Central memory CD8-positive, alpha-beta T cell (primary cell): ENCODE measurements around the gene LDB3.

Experiments used
- ATAC-seq: fragments of 150-1000 bp; cut with Tn5 transposase; replicated peaks from 2 replicates; pipeline ENCODE4 v1.10.0; 2022; ENCODE audit warnings: mild to moderate bottlenecking, moderate FRiP score, moderate number of reproducible peaks; ENCODE audit not compliant: poor library complexity, severe bottlenecking; ENCODE audit errors: extremely low read depth
- DNase-seq, 2 donors: peaks; one replicate each; pipeline ENCODE4 v3.0.0; 2021; ENCODE audit warnings: low spot score in 2 of 2
- H3K27ac Mint-ChIP-seq: one replicate; pipeline ENCODE4 v1.8.0; 2022; ENCODE audit warnings: low read depth, mild to moderate bottlenecking, moderate library complexity, mixed read lengths
- H3K27me3 Mint-ChIP-seq: one replicate; pipeline ENCODE4 v1.8.0; 2022; ENCODE audit warnings: mixed read lengths
- H3K36me3 Mint-ChIP-seq: one replicate; pipeline ENCODE4 v1.8.0; 2022; ENCODE audit warnings: mild to moderate bottlenecking, moderate library complexity, mixed read lengths; ENCODE audit not compliant: insufficient read depth
- H3K4me1 Mint-ChIP-seq: one replicate; pipeline ENCODE4 v1.8.0; 2022; ENCODE audit warnings: mixed read lengths
- H3K4me3 Mint-ChIP-seq: one replicate; pipeline ENCODE4 v1.8.0; 2022; ENCODE audit warnings: mild to moderate bottlenecking, moderate library complexity, mixed read lengths
- H3K9me3 Mint-ChIP-seq: one replicate; pipeline ENCODE4 v1.8.0; 2022; ENCODE audit warnings: mixed read lengths

LDB3 gene

DNA sequence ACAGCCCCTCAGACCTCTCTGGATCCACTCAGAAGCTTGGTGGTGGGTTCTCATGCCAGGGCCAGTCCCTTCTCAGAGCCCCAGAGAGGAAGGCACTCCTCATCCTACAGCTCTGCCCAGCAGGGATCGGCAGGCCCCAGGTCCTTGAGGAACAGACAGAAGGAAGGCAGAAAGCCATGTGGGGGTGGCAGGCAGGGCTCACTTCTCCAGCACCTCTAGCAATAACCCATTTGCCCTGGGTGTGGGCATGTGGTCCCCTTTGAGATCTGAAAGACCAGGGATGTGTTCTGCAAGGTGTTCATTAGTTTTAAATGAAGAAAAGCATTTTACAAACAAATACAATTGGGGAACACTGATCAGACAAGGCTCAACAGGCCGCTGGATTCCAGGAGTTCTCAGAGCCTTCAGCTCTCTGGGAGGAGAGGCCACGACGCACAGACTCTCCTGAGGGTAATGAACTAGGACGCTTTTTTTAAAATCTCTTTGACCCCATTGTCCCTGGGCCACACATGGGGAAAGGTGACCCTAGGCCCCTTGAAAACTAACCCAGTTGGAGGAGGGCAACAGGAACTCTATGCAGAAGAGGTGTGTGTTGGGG is 40.6 kb downstream of the LDB3 start:
- ATAC-seq, result no peak

GRCh38 chr10:86709396-86710185 is 41.3 kb downstream of the LDB3 start:
- no peaks in the 10 kb centered on the region for H3K27me3 Mint-ChIP-seq

More for the DNA sequence above, 40.6 kb downstream of the LDB3 start:
- Mint-ChIP-seq H3K27ac (no peak overlapping the region), H3K4me1 (peaks cover 18% of the 10 kb centered on the region), H3K36me3 (peaks cover 12% of the 10 kb centered on the region), H3K4me3 (no peak overlapping the region), H3K27me3 (no peaks in the 10 kb centered on the region), H3K9me3 (no peaks in the 10 kb centered on the region)
- no peak for DNase-seq

DNA sequence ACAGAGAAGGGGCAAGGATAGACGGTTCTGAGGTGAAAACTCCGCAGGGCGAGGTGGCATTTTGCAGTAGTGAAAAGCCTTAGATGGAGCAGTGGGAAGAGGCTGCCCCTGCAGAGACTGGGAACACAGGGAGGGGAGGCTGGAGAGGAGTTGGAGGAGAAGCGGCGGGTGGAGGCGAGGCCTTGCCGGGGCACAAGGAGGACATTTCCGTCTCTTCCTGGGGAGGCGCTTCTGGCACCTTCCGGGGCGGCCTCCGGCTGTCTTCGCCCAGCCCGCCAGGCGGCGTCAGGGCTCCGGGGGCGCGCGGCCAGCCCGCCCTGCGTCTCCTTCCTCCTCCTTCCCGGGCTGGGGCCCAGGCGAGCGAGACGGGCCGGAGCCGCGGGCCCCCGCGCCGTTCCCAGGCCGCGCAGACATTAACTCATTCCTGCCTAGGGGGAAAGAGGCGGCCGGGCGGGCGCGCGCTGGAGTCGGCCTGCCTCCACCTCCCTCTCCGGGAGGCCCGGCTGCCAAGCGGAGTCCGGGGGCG is 42.7 kb downstream of the LDB3 start:
- Mint-ChIP-seq H3K4me1 (peaks cover 18% of the 10 kb centered on the region), H3K27ac (peak overlapping the region; percentile 97), H3K4me3 (peak overlapping the region; percentile 79), H3K9me3 (no peaks in the 10 kb centered on the region), H3K27me3 (no peaks in the 10 kb centered on the region), H3K36me3 (peaks cover 12% of the 10 kb centered on the region)
- ATAC-seq, result peak; percentile 89
- DNase-seq, result peak; percentile 72 to 78

More at GRCh38 chr10:86709396-86710185, 41.3 kb downstream of the LDB3 start:
- H3K27ac Mint-ChIP-seq, result peak overlapping the region; percentile 97
- H3K4me1 Mint-ChIP-seq, result peaks cover 18% of the 10 kb centered on the region
- H3K4me3 Mint-ChIP-seq, result peak overlapping the region; percentile 79
- DNase-seq (no peak), ATAC-seq (no peak)
- no peaks in the 10 kb centered on the region for H3K9me3 Mint-ChIP-seq
- peaks cover 12% of the 10 kb centered on the region for H3K36me3 Mint-ChIP-seq

DNA sequence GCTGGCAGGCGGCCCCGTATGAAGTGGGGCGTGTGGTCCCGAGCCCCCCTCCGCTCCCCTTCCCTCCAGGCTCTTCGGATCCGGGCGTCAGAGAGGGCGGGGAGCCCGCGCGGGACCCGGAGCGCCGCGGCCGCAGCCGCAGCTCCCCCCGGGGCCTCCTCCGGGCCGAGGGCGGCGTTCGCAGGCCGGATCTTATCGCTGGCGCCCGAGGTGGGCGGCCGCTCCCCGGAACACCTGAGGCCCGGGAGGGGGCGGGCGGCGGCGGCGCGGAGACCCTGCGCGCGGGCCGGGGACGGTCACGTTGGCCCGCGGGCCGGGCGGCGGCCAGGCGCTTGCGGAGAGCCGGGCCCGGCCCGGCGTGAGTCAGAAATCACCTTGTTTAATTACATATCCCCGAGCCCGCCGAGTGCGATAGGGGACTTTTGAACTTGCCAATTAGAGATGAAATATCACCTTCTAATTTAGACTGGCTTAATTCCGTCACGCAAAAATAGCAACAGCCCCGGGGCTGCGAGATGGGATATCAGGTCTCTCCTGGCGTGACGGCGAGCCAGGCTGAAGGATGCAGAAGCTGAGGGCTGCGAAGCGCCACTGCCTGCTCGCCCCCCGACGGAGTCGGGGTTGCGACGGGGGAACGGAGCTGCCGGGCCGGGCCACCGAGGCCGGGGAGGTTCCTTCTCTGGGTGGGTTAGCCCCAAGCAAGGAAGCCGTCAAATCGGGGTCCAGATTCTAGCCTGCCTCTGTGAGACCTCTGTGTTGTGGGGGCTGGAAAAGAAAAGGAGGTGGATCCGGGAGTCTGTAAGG is 43.4 kb downstream of the LDB3 start:
- peak; percentile 22 to 41 for DNase-seq
- H3K27me3 Mint-ChIP-seq, result no peaks in the 10 kb centered on the region

GRCh38 chr10:86712317-86712707 is 44.0 kb downstream of the LDB3 start:
- DNase-seq (no peak), ATAC-seq (no peak)
- Mint-ChIP-seq H3K4me3 (peak overlapping the region; percentile 79), H3K4me1 (peaks cover 18% of the 10 kb centered on the region), H3K27ac (peak overlapping the region; percentile 91), H3K36me3 (peaks cover 8% of the 10 kb centered on the region), H3K9me3 (no peaks in the 10 kb centered on the region), H3K27me3 (no peaks in the 10 kb centered on the region)

More for the DNA sequence above, 43.4 kb downstream of the LDB3 start:
- peaks cover 11% of the 10 kb centered on the region for H3K36me3 Mint-ChIP-seq
- H3K4me3 Mint-ChIP-seq, result peak overlapping the region; percentile 79
- ATAC-seq, result peak; percentile 53
- H3K9me3 Mint-ChIP-seq, result no peaks in the 10 kb centered on the region
- peak overlapping the region; percentile 91 for H3K27ac Mint-ChIP-seq
- H3K4me1 Mint-ChIP-seq, result peaks cover 18% of the 10 kb centered on the region

DNA sequence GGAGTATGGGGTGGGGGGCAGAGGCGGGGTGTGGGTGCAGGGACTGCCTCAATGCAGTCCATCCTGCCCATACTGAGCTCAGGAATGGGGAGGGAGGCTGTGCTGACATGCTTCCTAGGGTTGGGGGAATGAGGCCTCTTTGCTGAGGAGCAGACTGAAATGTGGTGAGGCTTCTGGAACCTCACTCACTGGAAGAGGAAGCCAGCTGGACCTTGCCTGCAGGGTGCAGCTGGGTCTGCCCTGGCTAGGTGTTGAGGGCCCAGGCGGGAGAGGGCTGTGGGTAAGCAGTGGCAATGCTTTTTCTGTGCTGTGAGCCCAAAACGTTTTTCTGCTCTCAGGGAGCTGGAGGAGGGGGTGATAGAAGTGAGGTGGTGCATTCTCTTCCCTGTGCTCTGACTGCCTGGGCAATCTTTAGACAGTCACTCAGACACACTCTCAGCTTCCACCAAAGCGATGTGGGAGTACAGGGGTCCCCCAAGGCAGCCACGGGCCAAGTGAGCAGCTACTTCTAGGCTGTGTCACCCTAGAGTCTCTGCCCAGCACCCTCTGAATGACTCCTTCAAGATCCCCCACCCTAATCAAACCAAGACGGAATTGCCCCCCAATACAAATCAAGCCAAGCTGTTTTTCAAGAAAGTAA is 47.0 kb downstream of the LDB3 start:
- Mint-ChIP-seq H3K27ac (no peak overlapping the region), H3K36me3 (peaks cover 8% of the 10 kb centered on the region), H3K9me3 (no peaks in the 10 kb centered on the region), H3K4me1 (peaks cover 13% of the 10 kb centered on the region), H3K4me3 (no peak overlapping the region), H3K27me3 (peaks cover 3% of the 10 kb centered on the region)
- DNase-seq, result no peak
- ATAC-seq, result no peak

GRCh38 chr10:86715836-86716235 is 47.5 kb downstream of the LDB3 start:
- DNase-seq, result no peak
- no peak overlapping the region for H3K4me3 Mint-ChIP-seq
- H3K36me3 Mint-ChIP-seq, result peaks cover 7% of the 10 kb centered on the region
- ATAC-seq, result no peak
- H3K27ac Mint-ChIP-seq, result no peak overlapping the region
- peaks cover 9% of the 10 kb centered on the region for H3K4me1 Mint-ChIP-seq
- H3K27me3 Mint-ChIP-seq, result peaks cover 8% of the 10 kb centered on the region
- no peaks in the 10 kb centered on the region for H3K9me3 Mint-ChIP-seq

DNA sequence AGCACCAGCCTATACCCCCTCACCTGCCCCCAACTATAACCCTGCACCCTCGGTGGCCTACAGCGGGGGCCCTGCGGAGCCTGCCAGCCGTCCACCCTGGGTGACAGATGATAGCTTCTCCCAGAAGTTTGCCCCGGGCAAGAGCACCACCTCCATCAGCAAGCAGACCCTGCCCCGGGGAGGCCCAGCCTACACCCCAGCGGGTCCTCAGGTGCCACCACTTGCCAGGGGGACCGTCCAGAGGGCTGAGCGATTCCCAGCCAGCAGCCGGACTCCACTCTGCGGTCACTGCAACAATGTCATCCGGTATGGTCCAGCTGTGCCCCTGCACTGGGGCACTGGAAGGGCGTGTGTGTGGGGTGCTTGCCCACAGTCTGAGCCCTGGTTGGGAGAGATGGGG is 48.2 kb downstream of the LDB3 start:
- H3K36me3 Mint-ChIP-seq, result peaks cover 5% of the 10 kb centered on the region
- no peak for DNase-seq
- no peak overlapping the region for H3K4me3 Mint-ChIP-seq
- H3K27me3 Mint-ChIP-seq, result peaks cover 15% of the 10 kb centered on the region
- H3K9me3 Mint-ChIP-seq, result no peaks in the 10 kb centered on the region
- ATAC-seq, result no peak
- H3K4me1 Mint-ChIP-seq, result peaks cover 5% of the 10 kb centered on the region
- no peak overlapping the region for H3K27ac Mint-ChIP-seq

GRCh38 chr10:86718556-86718955 is 50.2 kb downstream of the LDB3 start:
- ATAC-seq, result no peak
- no peak overlapping the region for H3K4me3 Mint-ChIP-seq
- H3K9me3 Mint-ChIP-seq, result no peaks in the 10 kb centered on the region
- DNase-seq, result no peak
- H3K27ac Mint-ChIP-seq, result no peak overlapping the region
- peaks cover 18% of the 10 kb centered on the region for H3K27me3 Mint-ChIP-seq
- H3K36me3 Mint-ChIP-seq, result no peaks in the 10 kb centered on the region
- peaks cover 6% of the 10 kb centered on the region for H3K4me1 Mint-ChIP-seq

- no peak for ATAC-seq
- no peak overlapping the region for H3K4me3 Mint-ChIP-seq
- no peaks in the 10 kb centered on the region for H3K9me3 Mint-ChIP-seq
- peaks cover 18% of the 10 kb centered on the region for H3K27me3 Mint-ChIP-seq
- H3K27ac Mint-ChIP-seq, result no peak overlapping the region
- peaks cover 6% of the 10 kb centered on the region for H3K4me1 Mint-ChIP-seq
- no peak for DNase-seq
- no peaks in the 10 kb centered on the region for H3K36me3 Mint-ChIP-seq
Measured at GRCh38 chr10:86721232-86721631, 52.9 kb downstream of the LDB3 start.

DNA sequence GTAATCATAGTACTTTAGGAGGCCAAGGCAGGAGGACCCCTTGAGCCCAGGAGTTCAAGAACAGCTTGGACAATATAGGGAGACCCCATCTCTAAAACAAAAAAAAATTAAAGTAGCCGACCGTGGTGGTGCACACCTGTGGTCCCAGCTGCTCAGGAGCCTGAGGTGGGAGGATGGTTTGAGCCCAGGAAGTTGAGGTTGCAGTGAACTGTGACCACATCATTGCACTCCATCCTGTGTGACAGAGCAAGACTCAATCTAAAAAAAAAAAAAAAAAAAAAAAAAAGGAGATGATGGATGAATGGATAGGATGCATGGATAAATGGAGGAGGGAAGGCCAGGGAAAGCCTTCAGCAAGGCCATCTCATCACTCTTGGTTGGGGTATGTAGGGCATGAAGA is 54.7 kb downstream of the LDB3 start:
- H3K4me3 Mint-ChIP-seq, result no peak overlapping the region
- no peaks in the 10 kb centered on the region for H3K9me3 Mint-ChIP-seq

DNA sequence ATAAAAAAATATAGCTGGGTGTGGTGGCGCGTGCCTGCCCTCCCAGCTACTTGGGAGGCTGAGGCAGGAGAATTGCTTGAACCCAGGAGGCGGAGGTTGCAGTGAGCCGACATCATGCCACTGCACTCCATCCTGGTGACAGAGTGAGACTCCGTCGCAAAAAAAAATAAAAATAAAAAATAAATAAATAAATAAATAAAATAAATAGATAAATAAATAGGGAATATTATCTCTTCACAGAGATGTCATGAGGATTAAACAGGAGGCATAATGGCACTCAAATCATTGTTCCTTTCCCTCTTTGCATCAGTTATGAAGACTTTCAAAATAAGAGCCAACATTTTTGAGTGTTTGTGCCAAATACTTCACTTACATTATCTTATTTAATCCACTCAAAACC is 56.1 kb downstream of the LDB3 start:
- Mint-ChIP-seq H3K36me3 (no peaks in the 10 kb centered on the region), H3K27me3 (peaks cover 28% of the 10 kb centered on the region), H3K9me3 (no peaks in the 10 kb centered on the region), H3K4me1 (peaks cover 6% of the 10 kb centered on the region), H3K27ac (no peak overlapping the region), H3K4me3 (no peak overlapping the region)
- ATAC-seq (no peak), DNase-seq (no peak)

More for the DNA sequence above, 54.7 kb downstream of the LDB3 start:
- peaks cover 6% of the 10 kb centered on the region for H3K4me1 Mint-ChIP-seq
- H3K27me3 Mint-ChIP-seq, result peaks cover 22% of the 10 kb centered on the region
- H3K36me3 Mint-ChIP-seq, result no peaks in the 10 kb centered on the region
- H3K27ac Mint-ChIP-seq, result no peak overlapping the region
- DNase-seq (no peak), ATAC-seq (no peak)
